Stomach smooth muscle (tissue), 2 donors: Measurements from ENCODE around the gene LTBP2.

Experiments used
- H3K27ac ChIP-seq: one replicate; pipeline ENCODE4 v1.7.0; 2013; ENCODE audit warnings: mild to moderate bottlenecking, low read length, inconsistent platforms
- H3K27me3 ChIP-seq, 2 donors: one replicate each; pipeline ENCODE4 v1.7.0; 2013; ENCODE audit warnings: low read length in 2 of 2; ENCODE audit not compliant: insufficient read depth in 2 of 2, control insufficient read depth in 1 of 2
- H3K36me3 ChIP-seq, 2 donors: one replicate each; pipeline ENCODE4 v1.7.0; 2013; ENCODE audit warnings: low read length in 2 of 2; ENCODE audit not compliant: control insufficient read depth in 2 of 2, insufficient read depth in 2 of 2
- H3K4me1 ChIP-seq: one replicate; pipeline ENCODE4 v1.7.0; 2013; ENCODE audit warnings: low read length; ENCODE audit not compliant: control insufficient read depth, insufficient read depth
- H3K4me3 ChIP-seq, 2 donors: one replicate each; pipeline ENCODE4 v1.7.0; 2013; ENCODE audit warnings: low read length in 2 of 2
- H3K9ac ChIP-seq, 2 donors: one replicate each; pipeline ENCODE4 v1.7.0; 2013; ENCODE audit warnings: low read length in 2 of 2, mild to moderate bottlenecking in 1 of 2
- H3K9me3 ChIP-seq, 2 donors: one replicate each; pipeline ENCODE4 v1.7.0; 2013; ENCODE audit warnings: low read length in 2 of 2; ENCODE audit not compliant: control insufficient read depth in 2 of 2
- donor health status: healthy.
- donor health status: Pancreatic carcinoma.

LTBP2 gene

DNA sequence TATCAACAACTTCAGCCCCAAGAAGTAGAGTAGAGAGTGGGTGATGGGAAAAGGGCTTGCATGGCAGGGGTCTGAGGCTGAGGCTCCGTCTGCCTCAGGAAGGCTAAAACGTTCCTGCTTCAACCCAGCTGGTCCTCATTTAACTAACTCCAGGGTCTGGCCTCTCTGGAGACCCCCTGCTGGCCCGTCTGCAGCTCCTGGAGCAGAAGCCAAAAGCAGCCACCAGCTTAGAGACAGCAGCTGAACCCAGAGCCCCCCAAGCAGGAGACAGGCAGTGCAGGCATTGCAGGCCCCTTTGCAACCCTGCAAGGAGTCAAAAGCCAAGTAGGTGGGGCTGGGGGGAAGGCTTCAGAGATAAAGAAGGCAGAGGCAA, 25.1 kb upstream of the LTBP2 start:
- H3K9ac ChIP-seq: no peak overlapping the region
- peaks cover 8 to 15% of the 10 kb centered on the region in 2 donors for H3K27me3 ChIP-seq
- H3K27ac ChIP-seq: no peak overlapping the region
- H3K4me3 ChIP-seq: no peak overlapping the region
- no peaks in the 10 kb centered on the region for H3K36me3 ChIP-seq
- peaks cover 2% of the 10 kb centered on the region for H3K4me1 ChIP-seq
- no peaks in the 10 kb centered on the region for H3K9me3 ChIP-seq

DNA sequence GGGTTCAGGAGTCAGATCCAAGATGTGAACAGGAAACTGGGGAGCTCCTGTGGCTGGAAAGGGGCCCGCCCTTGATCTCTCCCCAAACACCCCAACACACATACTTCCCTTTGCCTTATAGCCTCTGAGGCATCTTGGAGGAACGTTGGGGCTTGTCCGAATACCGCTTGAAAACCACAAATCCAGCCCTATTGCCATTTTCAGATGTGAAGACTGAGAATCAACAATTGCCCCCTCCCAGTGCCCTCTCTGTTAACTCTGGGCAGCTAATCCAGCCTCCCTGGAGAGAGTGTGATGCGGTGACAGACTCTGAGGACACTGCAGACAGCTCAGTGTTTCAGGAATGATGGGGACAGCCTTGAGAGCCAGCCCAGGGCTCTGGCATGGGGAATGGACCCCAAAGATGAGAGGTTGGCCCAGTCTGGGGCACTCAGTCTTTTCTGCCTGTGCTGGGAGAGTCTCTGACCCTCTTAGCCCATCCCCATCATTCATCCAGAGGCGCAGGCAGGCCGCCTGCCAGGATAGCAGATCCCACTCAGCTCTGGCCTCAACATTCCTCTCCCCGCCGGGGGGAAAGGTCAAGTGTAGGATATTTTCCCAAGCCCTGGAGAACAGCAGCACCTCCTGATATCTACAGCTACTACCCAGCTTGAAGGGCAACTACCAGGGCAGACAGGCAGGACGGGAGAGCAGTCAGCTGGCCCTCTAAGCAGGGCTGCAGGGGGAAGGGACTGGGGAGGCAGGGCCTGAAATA, 24.6 kb upstream of the LTBP2 start:
- no peak overlapping the region for H3K4me3 ChIP-seq
- peaks cover 8 to 11% of the 10 kb centered on the region in 2 donors for H3K27me3 ChIP-seq
- H3K9me3 ChIP-seq: no peaks in the 10 kb centered on the region
- H3K9ac ChIP-seq: no peak overlapping the region
- H3K36me3 ChIP-seq: no peaks in the 10 kb centered on the region
- H3K27ac ChIP-seq: no peak overlapping the region
- peaks cover 2% of the 10 kb centered on the region for H3K4me1 ChIP-seq

DNA sequence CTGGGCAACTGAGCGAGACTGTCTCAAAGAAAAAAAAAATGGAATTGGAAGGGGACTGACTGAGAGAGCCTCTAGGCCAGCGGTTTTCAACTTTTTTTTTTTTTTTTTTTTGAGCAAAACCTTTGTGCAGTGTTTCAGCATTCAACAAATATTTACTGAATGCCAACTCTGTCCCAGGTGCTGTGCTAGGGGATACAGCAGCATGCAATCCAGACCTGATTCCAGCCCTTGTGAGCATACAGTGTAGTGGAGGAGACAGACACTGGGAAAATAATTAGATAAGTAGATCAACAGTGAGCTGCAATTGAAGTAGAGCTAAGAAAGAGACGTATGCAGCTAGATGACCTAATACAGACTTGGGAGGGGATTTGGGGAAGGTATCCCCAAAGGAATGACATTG, 23.8 kb upstream of the LTBP2 start:
- no peak overlapping the region for H3K9ac ChIP-seq
- no peaks in the 10 kb centered on the region for H3K36me3 ChIP-seq
- peaks cover 7 to 11% of the 10 kb centered on the region in 2 donors for H3K27me3 ChIP-seq
- peaks cover 2% of the 10 kb centered on the region for H3K4me1 ChIP-seq
- H3K4me3 ChIP-seq: no peak overlapping the region
- no peak overlapping the region for H3K27ac ChIP-seq
- no peaks in the 10 kb centered on the region for H3K9me3 ChIP-seq

DNA sequence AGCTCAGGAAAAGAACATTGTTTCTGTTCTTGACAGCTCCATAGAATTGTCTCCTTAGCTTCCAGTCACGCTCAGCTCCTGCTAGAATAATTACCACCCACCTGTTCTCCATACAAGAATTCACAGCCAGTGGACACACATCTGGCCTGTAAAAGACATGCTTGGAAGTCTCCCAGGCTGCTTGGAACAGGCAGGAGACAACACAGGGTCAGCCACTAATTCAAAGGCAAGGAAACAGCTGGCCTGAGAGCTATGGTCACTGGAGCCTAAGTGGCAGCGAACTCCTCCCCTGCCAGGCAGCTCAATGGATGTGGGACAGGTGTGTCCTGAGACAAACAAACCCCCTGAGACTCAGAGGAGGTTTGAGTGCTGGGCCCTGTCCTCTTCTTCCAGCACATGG, 22.9 kb upstream of the LTBP2 start:
- Histone ChIP-seq H3K27ac (no peak overlapping the region), H3K36me3 (no peaks in the 10 kb centered on the region), H3K9me3 (no peaks in the 10 kb centered on the region), H3K4me3 (no peak overlapping the region), H3K9ac (no peak overlapping the region), H3K27me3 (peaks cover 0 to 8% of the 10 kb centered on the region in 2 donors), H3K4me1 (peaks cover 2% of the 10 kb centered on the region)

DNA sequence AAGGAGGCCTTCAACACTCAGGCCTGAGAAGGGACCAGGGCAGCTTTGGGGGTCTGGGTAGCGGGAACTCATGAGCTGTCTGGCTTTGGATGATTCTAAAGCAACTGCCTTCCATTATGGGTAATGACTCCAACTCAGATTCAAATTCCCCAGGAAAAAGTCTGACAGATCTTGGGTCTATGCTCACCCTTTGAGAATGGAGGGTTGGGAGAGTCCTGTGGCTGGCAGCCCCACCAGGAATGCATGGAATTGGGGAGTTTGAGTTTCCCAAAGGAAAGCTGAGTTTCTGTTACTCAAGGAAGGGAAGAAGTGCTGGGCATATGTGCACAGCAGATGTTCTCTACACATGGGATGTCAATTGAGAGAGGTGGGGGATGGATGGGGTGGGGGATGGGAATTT, 22.4 kb upstream of the LTBP2 start:
- Histone ChIP-seq H3K9me3 (no peaks in the 10 kb centered on the region), H3K4me1 (peaks cover 2% of the 10 kb centered on the region), H3K4me3 (no peak overlapping the region), H3K9ac (no peak overlapping the region), H3K27ac (no peak overlapping the region), H3K36me3 (no peaks in the 10 kb centered on the region), H3K27me3 (peaks cover 0 to 8% of the 10 kb centered on the region in 2 donors)

DNA sequence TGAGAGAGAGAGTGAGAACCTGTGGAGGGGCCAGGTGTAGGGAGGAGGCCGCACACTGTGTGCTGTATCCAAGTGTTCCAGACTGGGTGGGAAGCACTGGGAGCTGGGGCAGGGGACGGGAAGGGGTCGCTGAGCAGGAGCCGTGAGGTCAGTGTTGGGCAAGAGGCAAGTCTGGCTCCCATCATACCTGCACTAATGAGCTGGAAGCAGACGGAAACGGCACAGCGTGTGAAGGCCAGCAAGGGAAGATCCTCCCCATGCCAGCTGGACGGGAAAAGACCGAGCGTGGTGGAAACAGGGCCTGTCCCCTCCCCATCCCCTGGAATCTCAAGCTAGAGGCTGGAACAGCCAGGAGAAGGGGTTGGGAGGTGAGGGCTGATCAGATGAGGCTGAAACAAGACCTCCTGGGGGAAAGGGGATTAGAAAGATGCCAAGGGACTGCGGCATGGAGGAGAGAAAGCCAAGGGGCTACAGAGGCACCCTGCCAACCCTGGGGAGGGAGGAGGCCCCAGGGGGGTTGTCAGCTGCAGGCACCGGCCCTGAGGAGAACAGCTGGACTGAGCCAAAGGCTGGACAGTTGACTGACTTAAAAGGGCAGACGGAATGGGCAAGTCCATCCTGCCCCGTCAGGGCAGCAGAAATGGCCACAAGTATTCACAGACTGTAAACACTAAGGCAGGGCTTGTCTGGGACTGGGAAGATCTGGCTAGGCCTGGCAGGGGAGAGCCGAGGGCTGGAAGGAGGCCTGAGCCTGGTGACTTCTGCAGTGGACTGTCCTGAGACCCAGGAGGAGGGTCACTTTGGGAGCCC, 19.0 kb upstream of the LTBP2 start:
- no peak overlapping the region for H3K9ac ChIP-seq
- H3K9me3 ChIP-seq: no peaks in the 10 kb centered on the region
- no peaks in the 10 kb centered on the region for H3K27me3 ChIP-seq
- no peak overlapping the region for H3K4me3 ChIP-seq
- no peaks in the 10 kb centered on the region for H3K4me1 ChIP-seq
- H3K36me3 ChIP-seq: no peaks in the 10 kb centered on the region
- no peak overlapping the region for H3K27ac ChIP-seq

DNA sequence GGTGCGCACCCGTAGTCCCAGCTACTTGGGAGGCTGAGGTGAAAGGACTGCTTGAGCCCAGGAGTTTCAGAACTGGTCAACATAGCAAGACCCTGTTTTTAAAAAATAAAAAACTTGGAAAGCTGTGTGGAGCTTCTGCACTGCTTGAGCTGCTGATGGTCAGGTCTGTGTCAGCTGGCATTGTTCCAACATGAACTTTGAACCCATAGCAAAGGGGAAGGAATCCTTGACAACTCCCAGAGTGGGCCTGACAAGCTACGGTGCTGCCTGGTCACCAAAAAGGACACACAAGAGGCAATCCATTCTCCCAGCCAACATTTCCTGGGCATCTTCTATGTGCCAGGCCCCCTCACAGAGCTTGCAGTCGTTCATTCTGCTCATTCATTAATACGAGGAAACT, 16.4 kb upstream of the LTBP2 start:
- Histone ChIP-seq H3K27me3 (no peaks in the 10 kb centered on the region), H3K4me1 (no peaks in the 10 kb centered on the region), H3K9ac (no peak overlapping the region), H3K4me3 (no peak overlapping the region), H3K36me3 (no peaks in the 10 kb centered on the region), H3K9me3 (no peaks in the 10 kb centered on the region), H3K27ac (no peak overlapping the region)

DNA sequence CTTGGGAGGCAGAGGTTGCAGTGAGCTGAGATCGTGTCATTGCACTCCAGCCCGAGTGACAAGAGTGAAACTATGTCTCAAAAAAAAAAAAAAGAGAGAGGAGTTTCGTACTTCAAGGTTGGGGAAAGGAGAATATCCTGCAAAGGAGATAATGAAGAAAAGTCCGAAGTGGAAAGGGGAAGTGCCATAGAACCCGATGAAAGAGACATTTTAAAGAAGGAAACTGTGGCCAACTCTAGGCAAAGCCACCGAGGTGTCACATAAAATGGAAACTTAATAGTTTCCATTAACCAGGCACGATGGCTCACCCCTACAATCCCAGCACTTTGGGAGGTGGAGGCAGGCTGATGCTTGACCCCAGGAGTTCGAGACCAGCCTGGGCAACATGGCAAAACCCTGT, 15.0 kb upstream of the LTBP2 start:
- no peaks in the 10 kb centered on the region for H3K9me3 ChIP-seq
- H3K27ac ChIP-seq: no peak overlapping the region
- no peak overlapping the region for H3K4me3 ChIP-seq
- no peaks in the 10 kb centered on the region for H3K4me1 ChIP-seq
- no peaks in the 10 kb centered on the region for H3K27me3 ChIP-seq
- no peak overlapping the region for H3K9ac ChIP-seq
- H3K36me3 ChIP-seq: no peaks in the 10 kb centered on the region

DNA sequence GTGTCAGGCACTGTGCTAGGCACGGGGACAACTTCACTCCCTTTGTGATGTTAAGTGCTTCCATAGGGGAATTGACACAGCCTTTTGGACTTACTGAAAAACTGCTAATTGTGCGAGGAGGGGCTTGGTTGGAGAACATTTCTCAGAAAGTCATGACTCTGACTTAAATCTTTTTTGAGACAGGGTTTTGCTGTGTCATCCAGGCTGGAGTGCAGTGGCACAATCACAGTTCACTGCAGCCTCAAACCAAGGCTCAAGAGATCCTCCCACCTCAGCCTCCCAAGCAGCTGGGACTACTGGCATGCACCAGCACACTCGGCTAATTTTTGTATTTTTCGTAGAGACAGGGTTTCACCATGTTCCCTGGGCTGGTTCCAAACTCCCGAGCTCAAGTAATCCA, 10.2 kb upstream of the LTBP2 start:
- Histone ChIP-seq H3K9ac (no peak overlapping the region), H3K27me3 (peaks cover under 1 to 2% of the 10 kb centered on the region in 2 donors), H3K36me3 (no peaks in the 10 kb centered on the region), H3K4me1 (peaks cover 14% of the 10 kb centered on the region), H3K9me3 (no peaks in the 10 kb centered on the region), H3K4me3 (no peak overlapping the region), H3K27ac (no peak overlapping the region)

DNA sequence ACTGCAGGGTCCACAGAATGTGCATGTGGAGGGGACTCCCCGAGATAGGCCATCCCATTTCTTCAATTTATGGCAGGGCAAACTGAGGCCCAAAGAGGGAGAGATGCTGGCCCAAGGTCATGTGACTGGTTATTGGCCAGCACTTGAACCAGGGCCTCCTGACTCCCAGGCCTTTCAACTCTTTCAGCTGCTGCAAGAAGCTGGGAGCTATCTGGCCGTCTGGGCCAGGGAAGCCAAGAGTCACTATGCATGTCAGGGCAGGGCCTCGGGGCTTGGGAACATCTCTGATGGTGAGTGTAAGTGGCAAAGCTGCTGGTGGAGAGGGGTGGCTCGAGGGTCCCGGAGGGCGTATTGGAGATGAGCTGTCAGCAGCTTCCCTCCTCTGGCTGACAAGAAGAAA, 9.5 kb upstream of the LTBP2 start:
- H3K27me3 ChIP-seq: peaks cover 4 to 5% of the 10 kb centered on the region in 2 donors
- no peaks in the 10 kb centered on the region for H3K9me3 ChIP-seq
- H3K9ac ChIP-seq: no peak overlapping the region
- H3K4me1 ChIP-seq: peaks cover 14% of the 10 kb centered on the region
- H3K36me3 ChIP-seq: no peaks in the 10 kb centered on the region
- no peak overlapping the region for H3K4me3 ChIP-seq
- no peak overlapping the region for H3K27ac ChIP-seq

DNA sequence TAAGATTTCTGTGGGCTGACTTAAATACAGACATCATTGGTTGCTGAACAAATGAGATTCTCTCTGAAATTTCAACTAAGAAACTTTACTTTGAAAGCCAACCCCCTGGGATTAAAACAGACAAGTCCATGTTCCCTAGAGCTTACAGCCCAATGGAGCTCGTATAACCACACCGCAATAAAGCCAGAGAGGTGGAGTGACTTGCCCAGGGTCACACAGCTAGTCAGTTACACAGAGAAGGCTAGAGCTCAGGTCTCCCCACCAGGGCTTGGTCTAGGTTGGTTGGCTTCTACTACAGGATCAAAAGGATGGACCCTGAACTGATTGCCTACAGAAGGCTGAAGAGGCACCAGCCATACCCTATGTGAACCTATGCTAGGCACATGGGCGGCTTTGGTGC, 8.9 kb upstream of the LTBP2 start:
- peaks cover 14% of the 10 kb centered on the region for H3K4me1 ChIP-seq
- H3K27ac ChIP-seq: no peak overlapping the region
- no peak overlapping the region for H3K9ac ChIP-seq
- H3K9me3 ChIP-seq: no peaks in the 10 kb centered on the region
- peaks cover 8 to 9% of the 10 kb centered on the region in 2 donors for H3K27me3 ChIP-seq
- H3K4me3 ChIP-seq: no peak overlapping the region
- no peaks in the 10 kb centered on the region for H3K36me3 ChIP-seq
